HS-5 (cell line): ENCODE data around the gene PRSS53.
"Not testable (repeated sequence)": the region's sequence is repeated elsewhere in the genome, so short reads cannot be mapped to it uniquely, and the experiment has no call there.

Source experiments
- DNase-seq: peaks from one replicate; pipeline ENCODE4 v3.0.0-alpha.2; 2012; ENCODE audit warnings: low read depth

The PRSS53 gene

DNA sequence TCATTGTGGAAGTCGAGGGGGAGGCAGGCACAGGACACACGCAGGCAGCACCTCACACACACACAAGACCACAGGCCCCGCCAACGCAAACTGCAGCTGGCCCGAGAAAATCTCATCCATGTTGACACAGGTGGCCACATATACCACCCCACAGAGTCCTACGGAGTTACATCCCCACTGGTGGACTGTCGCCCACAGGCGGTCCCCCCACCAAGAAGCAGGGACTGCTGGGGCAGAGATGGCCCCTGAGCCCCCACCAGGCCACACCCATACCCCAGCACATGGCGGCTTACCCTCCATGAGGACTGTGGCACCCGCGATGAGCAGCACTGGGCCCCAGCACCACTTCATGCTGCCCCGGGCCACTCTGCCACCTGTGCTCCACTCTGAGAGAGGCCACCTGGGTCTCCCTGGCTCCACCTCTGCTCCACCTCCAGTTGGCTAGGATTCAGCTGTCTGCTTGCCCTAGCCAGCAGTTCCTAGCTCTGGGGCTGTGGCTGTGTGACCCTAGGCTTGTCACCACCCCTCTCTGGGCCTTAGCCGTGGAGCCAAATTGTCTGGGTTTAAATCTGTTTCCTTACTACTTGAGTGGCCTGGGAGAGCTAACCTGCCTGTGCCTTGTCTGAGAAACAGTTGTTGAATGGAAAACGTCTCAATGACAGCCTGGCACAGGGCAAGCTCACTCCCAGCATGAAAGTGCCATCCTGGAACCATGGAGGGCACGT lies at the start of gene PRSS53:
PRSS53 (minus strand) TSS at position 485 of the 725 bp plus-strand sequence; CDS start at position 351, 134 bp downstream.
- DNase-seq, result no peak

DNA sequence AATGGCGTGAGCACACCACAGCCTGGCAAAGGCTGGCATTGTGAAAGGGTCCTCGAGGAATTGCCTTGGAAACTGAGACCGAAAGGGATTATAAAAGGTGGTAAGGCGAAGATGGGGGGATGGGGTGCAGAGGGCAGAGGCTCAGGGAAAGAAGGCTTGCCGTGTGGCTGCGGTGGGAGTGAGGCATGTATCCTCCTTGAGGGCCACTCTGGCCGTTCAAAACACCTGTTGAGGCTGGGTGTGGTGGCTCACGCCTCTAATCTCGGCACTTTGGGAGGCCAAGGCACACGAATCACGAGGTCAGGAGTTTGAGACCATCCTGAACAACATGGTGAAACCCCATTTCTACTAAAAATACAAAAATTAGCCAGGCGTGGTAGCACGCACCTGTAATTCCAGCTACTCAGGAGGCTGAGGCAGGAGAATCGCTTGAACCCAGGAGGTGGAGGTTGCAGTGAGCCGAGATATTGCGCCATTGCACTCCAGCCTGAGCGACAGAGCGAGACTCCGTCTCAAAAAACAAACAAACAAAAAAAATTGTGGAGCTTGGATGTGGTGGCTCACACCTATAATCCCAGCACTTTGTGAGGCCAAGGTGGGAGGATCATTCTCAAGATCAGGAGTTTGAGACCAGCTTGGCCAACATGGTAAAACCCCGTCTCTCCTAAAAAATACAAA lies 48.2 kb upstream of the PRSS53 start:
- not testable (repeated sequence) for DNase-seq

DNA sequence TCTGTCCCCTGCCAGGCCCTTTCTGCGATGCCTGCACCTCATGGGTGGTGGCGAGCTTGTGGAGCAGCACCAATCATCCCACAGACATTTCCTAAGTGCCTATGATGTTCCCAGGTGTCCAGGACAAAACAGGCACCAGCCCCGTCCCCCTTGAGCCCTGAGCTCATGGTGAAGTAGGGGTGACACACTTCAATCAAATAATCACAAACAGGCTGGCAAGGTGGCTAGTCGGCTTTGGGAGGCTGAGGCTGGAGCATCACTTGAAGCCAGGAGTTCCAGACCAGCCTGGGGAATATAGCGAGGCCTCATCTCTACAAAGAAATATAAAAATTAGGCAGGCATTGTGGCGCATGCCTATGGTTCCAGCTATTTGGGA lies 47.5 kb upstream of the PRSS53 start:
- DNase-seq, result no peak

DNA sequence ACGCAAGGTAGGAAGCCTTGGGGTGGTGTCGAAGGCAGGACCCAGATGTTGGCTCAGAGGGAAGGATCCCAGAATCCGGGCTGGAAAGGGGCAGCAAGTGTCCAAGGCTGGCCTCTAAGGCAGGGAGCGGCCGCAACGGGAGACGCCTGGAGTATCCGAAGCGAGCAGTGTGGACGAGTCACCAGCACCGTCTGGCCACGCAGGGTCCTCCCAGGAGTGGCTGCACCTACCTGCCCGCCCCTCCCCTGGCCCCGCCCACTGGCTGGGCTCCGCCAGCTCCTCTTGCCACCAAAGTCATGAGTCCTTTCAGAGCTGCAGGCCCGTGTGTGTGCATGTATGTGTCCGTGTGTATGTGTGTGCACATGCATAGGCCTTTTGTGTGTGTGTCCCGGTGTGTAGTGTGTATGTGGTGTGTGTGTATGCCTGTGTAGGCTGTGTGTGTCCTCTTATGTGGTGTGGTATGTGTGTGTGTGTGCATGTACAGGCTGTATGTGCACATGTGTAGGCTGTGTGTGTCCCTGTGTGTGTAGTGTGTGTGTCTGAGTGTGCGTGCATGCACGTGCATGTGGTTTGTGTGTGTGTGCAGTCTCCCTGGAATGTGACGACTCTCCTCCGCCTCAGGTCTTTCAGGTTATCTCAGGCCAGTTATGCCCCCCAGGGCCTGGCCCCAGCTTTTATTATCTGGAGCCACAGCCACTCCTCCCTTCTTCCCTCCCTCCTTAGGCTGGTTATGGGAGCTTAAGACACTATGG lies 47.0 kb upstream of the PRSS53 start, which contains the start of gene PRSS8:
PRSS8 (minus strand) TSS at position 193 of the 752 bp plus-strand sequence. CDS start 229 bp downstream, outside the sequence.
- DNase-seq, result no peak

DNA sequence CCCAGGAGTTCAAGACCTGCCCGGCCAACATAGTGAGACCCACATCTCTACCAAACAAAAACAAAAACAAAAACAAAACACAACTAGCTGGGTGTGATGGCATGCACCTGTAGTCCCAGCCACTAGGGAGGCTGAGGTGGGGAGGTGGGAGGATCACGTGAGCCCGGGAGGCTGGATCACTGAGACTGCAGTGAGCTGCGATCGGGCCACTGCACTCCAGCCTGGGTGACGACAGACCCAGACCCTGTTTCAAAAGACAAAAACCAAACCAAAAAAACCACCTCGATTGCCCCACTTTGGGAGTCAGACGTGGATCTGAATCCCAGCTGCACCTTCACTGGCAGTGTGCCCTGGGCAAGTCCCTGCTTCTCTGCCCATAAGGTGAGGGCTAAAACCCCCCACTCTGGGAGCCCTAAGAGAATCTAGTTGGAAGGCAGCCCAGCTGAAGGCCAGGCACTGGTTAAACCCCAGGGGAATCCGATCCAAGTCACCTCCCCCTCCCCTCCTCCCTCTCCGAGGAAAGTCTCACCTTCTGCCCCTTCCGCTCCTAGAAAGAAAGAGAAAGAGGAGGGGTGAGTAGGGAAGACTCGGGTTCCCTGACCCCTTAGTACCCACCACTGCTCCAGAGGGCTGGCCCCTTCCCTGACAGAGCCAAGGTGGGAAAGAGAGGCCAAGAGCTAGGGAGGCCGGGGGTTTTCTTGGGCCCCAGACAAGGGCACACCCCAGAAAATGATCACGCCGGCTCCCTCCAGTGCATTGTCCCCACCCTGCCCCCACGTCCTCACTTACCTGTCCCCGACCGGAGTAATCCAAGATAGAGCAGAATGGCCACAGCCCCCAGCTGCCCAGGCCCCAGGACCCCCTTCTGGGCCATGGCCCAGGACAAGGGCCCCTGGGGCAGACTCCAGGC lies 46.1 kb upstream of the PRSS53 start:
- no peak for DNase-seq

DNA sequence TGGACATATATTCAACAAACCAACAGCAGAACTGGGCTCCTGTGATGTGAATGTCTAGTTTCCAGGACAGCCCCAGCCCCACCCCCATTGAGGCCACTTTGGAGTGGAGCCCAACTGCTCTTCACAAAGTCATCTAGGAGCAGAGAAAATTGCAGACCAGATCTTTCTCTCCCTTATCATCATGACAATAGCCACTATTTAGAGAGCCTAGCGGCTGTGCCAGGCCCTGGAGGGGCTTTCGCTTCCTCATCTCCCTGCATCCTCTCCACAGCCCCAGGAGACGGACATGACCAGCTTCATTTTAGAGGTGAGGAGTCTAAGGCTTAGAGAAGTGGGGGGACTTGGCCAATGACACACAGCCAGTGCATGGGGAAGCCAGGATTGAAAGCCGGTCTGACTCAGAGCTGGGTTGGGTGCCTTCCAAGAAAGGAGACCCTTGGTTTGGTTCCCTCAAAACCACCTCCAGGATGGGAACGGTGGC lies 45.4 kb upstream of the PRSS53 start:
- DNase-seq, result no peak

DNA sequence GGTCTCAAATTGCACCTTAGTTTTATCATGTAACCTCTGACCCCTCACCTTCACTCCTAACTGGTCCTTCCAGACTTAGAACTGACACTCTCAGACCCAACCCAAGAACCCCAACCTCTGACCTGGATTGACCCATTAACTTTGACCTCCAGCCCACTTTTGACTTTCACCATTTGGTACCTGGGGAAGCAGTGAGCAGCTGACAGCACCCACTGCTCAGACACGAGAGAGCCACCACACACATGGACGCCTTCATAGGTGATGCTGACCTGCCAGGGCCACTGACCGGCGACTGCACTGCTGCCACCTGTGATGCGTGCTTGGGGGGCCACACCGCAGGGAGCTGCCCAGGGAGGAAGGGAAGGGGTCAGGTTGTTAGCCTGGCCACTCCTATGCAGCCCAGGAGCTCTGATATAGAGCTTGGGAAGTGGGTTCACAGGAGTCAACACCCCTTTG lies 44.3 kb upstream of the PRSS53 start:
- no peak for DNase-seq

DNA sequence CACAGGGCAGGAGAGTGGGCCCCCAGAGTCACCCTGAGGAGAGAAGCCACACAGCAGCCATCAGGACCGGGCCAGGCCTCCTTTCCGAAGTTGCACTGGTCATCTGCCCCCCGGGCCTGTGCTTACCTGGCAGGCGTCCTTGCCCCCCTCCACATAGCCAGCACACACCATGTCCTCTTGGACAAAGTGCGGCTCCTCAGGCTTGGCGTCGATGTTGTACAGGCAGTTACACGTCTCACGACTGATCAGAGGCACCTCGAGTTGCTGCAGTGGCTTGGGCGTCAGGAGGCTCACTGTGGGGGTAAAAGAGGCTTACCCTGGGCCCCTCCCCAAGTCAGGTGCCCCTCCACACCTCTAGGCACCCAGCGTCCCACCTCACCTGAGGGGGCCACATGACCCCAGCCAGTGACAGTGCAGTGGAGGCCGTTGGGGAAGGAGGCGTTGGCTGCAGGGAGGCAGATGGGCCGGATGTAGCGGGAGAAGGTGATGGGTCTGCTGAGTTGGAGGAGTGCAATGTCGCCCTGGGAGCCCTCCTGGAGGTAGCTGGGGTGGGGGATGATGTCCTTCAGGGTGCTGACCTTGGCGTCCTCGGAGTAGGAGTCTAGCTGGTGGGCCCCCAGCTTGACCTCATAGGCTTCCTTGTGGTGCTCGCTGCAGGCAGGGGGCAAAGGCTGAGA lies 43.7 kb upstream of the PRSS53 start:
- DNase-seq, result no peak

DNA sequence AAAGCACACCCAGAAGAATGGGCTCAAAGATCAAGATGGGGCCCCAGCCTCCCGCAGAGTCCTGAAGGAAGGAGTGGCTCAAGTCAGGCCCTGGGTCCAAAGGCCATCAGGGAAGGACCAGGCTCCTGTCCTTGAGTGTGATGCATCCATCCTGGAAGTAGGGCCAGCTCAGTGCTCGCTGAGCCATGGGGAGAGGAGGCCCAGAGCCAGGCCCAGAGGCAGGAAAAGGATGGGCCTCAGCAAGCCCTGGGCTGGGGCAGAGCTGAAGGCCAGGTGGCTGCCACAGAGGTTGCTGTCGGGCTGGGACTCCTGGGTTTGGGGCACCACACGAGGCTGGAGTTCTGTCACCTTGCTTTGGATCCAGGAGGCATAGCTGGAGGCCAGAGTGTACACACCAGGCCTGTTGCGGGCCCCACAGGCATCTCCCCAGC lies 43.1 kb upstream of the PRSS53 start:
- no peak for DNase-seq

DNA sequence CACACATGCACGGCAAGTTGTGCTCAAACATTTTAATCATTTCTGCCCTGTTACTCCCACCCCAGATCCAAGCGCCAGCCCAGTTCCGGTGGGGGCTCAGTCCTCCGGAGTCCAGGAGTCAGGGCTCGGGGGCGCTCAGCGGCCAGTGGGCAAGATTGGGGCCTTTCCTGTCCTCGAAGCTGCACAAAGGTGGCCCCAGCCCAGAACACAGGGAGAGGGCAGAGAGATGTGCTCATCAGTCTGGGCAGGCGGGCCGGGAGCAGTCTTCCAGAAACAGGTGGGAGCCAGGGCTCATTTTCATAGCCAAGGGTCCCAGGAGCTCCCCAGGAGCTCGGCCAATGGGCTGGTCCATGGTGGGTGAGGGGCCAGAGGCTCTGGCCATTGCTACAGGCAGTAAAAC lies 42.7 kb upstream of the PRSS53 start:
- no peak for DNase-seq

DNA sequence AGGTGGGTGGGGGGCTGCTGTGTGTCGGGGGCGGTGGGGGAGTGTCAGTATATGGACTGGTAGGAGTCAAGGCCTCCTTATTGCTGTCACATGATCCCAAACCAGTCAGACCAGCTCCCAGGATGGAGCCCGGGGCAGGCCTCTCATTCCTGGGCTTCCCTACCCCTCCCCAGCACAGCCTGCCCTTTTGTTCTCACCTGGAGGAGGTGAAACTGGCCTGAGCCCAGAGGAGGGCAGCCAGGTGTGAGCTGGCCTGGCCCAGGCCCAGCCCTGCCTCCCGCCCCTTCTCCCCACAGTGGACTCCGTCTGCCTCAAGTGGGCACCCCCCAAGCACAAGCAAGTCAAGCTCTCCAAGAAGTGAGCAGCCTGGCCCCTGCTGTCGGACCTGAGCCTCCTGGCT lies 42.2 kb upstream of the PRSS53 start:
- no peak for DNase-seq

DNA sequence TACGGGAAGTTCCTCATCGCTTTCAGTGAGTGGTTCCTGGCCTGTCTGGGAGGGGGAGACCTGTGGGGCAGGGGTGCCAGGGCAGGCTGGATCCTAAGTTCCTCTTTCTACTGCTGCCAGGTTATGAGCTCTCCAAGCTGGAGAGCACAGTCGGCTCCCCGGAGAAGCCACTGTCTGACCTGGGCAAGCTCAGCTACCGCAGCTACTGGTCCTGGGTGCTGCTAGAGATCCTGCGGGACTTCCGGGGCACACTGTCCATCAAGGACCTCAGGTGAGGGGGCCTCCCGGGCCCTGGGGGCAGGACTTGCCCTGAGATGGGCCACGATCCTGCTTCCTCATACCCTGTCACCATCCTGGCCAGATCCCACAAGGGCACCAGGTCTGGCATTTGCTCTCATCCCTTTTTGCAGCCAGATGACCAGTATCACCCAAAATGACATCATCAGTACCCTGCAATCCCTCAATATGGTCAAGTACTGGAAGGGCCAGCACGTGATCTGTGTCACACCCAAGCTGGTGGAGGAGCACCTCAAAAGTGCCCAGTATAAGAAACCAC lies 41.7 kb upstream of the PRSS53 start:
- DNase-seq, result no peak

DNA sequence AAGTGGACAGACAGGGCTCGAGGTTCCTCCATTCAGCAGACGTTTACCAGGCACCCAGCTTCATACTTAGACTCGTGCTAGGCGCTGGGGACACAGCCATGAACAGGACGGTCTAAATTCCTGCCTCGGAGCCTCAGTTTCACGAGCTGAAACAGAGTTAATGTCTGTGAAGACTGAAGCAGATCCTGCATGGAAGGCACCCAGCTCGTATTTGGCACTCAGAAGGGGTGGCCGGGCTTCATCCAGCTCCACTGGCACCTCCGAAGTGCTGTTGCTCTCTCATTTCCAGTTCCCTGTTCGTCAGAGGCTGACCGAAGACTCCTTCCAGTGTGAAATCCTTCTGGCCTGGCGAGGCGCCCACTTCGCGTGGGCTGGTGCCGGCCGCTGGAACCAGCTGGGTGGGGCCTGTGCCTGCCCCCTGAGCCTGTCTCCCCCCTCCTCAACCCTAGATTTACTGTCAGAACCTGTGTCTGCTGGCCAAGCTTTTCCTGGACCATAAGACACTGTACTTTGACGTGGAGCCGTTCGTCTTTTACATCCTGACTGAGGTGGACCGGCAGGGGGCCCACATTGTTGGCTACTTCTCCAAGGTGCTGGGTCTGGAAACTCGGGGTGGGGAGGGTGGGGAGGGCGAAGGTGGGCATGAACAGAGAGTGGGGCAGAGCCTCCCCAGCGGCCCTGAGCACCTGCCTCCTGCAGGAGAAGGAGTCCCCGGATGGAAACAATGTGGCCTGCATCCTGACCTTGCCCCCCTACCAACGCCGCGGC lies 41.0 kb upstream of the PRSS53 start:
- DNase-seq, result no peak

DNA sequence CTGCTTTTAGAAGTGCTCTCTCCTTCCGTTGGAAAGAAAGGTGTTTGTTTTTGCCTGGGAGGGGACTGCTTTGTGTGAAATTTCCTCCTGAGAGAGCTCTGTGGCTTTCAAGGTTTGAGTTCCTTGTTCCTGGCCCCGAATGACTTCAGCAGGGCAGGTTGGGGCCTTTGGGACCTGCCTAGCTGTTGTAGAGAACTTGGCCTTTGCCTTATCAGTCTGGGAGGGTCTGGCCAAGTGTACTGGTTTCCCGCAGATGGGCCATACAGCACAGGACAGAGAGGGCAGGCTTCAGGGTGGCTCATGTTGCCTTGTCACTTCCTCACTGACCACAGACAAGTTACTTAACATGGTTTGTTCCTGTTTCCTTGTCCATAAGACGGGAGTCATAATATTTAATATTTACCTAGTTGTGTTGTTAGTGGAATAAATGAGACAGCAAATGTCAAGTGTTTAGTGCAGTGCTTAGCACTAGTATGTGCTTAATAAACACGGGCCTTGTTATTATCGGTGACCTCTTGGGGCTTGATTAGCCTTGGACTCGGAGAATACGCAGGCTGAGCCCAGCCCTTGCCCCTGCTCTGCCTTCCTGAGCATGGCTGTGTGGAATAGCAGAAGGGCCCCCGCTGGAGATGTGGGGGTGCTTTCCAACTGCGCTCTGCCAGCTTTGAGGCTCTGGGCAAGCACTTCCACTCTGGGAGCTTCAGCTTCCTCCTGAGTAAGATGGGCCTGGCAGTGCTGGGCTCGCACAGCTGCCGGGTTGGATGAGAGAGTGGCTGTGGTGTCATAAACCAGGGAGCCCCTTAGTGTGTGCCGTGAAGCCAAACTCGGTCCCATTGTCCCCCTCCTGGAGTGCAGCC lies 40.2 kb upstream of the PRSS53 start:
- DNase-seq, result no peak

DNA sequence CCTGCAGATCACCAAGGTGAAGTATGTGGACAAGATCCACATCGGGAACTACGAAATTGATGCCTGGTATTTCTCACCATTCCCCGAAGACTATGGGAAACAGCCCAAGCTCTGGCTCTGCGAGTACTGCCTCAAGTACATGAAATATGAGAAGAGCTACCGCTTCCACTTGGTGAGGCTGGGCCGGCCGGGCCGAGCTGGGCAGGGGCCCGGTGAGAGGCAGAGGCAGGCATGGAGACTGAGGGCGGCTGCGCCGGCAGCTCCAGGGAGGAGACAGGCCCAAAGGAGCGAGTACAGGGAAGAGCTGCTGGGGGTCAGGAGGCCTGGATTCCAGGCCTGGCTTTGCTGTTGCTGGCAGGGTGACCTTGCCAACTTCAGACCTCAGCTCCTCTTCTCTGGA lies 38.4 kb upstream of the PRSS53 start:
- no peak for DNase-seq

DNA sequence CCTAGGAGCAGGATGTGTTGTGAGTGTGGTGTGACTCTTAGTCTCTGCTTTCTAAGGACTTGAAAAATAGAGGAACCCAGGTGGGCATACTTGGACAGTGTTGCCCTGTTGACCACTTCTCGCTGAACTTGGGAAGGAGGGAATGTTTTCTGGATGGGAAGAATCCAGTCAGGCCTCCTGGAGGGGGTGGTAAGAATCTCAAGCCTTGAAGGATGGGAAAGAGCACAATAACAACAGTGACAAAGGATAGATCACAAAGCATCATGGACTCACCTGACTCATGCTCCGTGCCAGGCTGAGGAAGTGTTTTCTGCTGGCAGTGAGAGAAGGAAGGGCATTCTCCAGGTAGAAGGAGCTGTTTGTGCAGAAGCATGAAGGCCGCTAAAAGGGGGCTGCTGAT lies 37.1 kb upstream of the PRSS53 start:
- DNase-seq, result no peak

DNA sequence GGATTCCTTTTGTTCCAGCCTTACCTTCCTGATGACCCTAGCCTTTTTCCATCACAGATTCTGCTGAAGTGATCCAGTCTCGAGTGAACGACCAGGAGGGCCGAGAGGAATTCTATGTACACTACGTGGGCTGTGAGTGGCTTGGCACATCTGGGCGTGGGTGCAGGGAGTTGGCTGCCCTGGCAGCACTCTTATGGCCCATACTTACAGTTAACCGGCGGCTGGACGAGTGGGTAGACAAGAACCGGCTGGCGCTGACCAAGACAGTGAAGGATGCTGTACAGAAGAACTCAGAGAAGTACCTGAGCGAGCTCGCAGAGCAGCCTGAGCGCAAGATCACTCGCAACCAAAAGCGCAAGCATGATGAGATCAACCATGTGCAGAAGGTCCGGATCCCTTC lies 31.4 kb upstream of the PRSS53 start:
- DNase-seq, result no peak

DNA sequence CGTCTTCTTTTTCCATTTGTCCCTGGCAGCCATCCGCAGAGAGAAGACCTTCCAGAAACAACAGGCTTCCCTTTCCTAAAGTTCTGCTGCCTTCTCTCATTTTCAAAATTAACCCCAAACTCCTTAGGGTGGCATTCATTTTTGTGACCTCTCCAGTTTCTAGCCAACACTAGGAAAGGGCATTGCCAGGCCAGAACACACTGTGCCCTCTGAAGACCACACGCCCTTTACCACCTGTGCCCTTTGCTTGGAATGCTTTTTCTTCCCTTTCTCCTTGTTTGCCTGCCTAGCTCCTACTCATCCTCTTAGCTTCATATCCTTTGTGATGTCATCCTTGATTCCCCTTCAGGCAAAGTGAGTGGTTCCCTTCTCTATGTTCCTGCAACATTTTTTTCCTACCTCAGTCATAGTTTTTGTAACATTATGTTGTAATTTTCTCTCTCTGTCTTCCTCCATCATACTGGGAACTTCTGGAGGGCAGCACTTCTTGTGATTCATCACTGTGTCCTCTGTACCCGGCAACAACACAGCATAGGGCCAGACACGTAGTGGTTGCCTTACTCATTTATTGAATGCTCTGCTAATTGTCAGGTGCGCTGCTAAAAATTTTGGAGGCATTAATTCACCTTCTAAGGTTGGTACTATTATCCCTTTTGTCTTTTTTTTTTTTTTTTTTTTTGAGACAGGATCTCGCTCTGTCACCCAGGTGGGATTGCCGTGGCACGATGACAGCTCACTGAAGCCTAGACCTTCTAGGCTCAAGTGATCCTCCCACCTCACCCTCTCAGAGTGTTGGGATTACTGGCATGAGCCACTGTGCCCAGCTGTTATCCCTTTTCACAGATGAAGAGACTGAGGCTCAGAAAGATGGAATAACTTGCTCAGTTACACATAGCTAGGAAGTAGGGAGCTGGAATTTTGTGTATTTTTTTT lies 29.7 kb upstream of the PRSS53 start:
- DNase-seq, result peak; percentile 69
